NB4 (cell line): ENCODE data around the gene PLCB4.

ENCODE experiments used
- DNase-seq: peaks from one replicate; pipeline ENCODE4 v3.0.0; 2010; ENCODE audit warnings: low read depth
- H3K4me3 ChIP-seq: one replicate; pipeline ENCODE4 v1.5.1; 2011; ENCODE audit warnings: mild to moderate bottlenecking, low read depth, low read length, moderate library complexity
- CTCF ChIP-seq: IDR thresholded peaks from one replicate; pipeline ENCODE4 v1.5.1; 2012; ENCODE audit warnings: low read depth, low read length
- MAX ChIP-seq: IDR thresholded peaks from 2 replicates; pipeline ENCODE4 v1.6.1; 2011; ENCODE audit warnings: low read depth, low read length
- MYC ChIP-seq: IDR thresholded peaks from 2 replicates; pipeline ENCODE4 v1.6.1; 2011; ENCODE audit warnings: low read depth, low read length
- POLR2A ChIP-seq: IDR thresholded peaks from 2 replicates; pipeline ENCODE4 v1.6.1; 2011; ENCODE audit warnings: mild to moderate bottlenecking; ENCODE audit not compliant: insufficient read length; ENCODE audit errors: extremely low read depth

Gene PLCB4

DNA sequence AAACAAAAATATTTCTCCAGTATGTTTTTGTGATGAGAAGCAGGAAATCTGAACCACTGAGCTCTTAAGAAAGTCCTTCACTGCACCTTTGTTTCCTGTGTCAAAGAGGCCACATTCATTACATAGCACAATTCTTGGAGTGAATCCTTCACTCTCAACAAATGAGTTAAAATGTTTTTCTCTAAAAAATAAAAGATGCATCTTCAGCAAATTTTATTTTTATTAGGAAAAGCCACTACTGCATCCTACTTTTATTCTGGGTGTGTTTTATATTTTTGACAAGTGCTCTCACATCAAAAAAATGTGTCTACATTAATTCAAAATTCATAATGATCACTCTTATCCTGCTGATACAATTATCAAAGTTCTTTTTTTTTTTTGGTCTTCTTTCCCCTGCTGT lies 76.3 kb downstream of the PLCB4 start:
- no peak for TF ChIP-seq POLR2A
- TF ChIP-seq CTCF = no peak
- TF ChIP-seq MAX = no peak
- no peak for TF ChIP-seq MYC
- DNase-seq = no peak
- no peak overlapping the region for H3K4me3 ChIP-seq

GRCh38 chr20:9146649-9147048 lies 77.8 kb downstream of the PLCB4 start:
- DNase-seq = no peak
- TF ChIP-seq MAX = no peak
- no peak for TF ChIP-seq POLR2A
- no peak for TF ChIP-seq CTCF
- TF ChIP-seq MYC = no peak

DNA sequence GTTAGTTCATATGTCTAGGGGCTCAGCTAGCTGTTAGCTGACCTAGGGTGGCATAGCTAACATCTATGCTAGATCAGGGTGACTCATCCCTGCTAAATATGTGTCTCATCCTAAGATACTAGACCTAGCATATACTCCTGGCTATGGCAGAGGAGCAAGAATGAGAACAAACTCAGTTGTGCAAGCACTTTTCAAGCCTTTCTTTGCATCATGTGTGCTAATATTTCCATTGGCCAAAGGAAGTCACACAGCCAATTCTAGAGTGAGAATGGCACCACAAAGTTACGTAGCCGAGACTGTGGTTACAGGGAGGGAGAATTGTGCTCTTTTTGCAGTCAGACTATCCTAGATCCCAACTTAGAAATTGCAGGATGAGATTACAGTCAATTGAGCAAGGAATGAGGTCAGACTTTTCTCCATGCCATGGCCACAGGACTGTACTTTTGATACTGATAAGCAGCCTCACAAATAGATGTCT lies 78.7 kb downstream of the PLCB4 start:
- no peak overlapping the region for H3K4me3 ChIP-seq
- TF ChIP-seq CTCF (no peak), POLR2A (no peak), MAX (no peak)
- DNase-seq = no peak

More at GRCh38 chr20:9146649-9147048, 77.8 kb downstream of the PLCB4 start:
- H3K4me3 ChIP-seq = no peak overlapping the region

GRCh38 chr20:9148291-9148690 lies 79.4 kb downstream of the PLCB4 start:
- DNase-seq = no peak
- no peak overlapping the region for H3K4me3 ChIP-seq
- no peak for TF ChIP-seq MYC
- TF ChIP-seq MAX = no peak
- no peak for TF ChIP-seq CTCF
- no peak for TF ChIP-seq POLR2A

- no peak for TF ChIP-seq MAX
- TF ChIP-seq MYC = no peak
- TF ChIP-seq POLR2A = no peak
- TF ChIP-seq CTCF = no peak
- DNase-seq = no peak
- H3K4me3 ChIP-seq = no peak overlapping the region
Observed at GRCh38 chr20:9149087-9149486, 80.2 kb downstream of the PLCB4 start.

- DNase-seq = no peak
- TF ChIP-seq POLR2A (no peak), MYC (no peak), MAX (no peak), CTCF (no peak)
- no peak overlapping the region for H3K4me3 ChIP-seq
Observed at GRCh38 chr20:9149796-9150195, 80.9 kb downstream of the PLCB4 start.
